ENCODE data around the gene DNAJC12.
A peak's percentile ranks its signal among the peaks of the same experiment; 100 is the strongest.
"Not testable (repeated sequence)": the region's sequence is repeated elsewhere in the genome, so short reads cannot be mapped to it uniquely, and the experiment has no call there.

DNAJC12 gene

DNA sequence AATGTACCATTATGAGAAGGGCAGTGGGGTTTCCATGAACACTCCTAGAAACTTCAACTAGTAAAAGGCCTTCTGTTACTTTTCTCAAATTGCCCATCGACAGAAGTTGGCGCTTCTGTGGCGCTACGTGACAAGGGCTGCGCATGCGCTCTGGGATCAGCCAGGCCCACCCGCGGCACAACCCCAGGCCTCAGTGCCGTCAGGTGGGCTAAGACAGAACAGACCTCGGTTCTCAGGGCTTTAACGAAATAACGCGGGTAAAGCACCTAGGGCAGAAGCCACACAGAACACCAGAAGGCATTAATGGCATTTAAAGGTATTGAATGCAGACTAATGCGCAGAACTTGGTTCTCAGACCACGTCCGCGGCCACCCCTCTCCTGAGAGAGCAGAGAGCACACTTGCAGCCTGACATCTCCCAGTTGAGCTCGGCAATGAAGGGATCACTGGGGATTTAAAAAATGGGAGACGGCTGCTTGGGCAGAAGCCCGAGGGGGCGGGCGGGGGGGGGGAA lies 74.4 kb downstream of the DNAJC12 start:
- peak; percentile 64 to 68 for DNase-seq (ENCODE audit: low read depth in 2 of 2)

DNA sequence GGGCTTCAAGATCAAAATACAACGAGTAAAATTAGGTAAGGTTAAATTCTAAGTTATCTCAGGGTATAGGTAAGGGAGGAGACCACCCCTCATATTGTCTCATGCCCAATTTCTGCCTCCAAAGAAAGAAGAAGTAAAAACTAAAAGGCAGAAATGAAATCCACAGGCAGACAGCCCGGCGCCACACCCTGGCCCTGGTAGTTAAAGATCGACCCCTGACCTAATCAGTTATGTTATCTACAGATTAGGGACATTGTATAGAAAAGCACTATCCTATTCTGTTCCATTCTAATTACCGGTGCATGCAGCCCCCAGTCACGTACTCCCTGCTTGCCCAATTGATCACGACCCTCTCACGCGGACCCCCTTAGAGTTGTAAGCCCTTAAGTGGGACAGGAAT lies 75.4 kb downstream of the DNAJC12 start:
- not testable (repeated sequence) for DNase-seq (ENCODE audit: low read depth in 2 of 2)

DNA sequence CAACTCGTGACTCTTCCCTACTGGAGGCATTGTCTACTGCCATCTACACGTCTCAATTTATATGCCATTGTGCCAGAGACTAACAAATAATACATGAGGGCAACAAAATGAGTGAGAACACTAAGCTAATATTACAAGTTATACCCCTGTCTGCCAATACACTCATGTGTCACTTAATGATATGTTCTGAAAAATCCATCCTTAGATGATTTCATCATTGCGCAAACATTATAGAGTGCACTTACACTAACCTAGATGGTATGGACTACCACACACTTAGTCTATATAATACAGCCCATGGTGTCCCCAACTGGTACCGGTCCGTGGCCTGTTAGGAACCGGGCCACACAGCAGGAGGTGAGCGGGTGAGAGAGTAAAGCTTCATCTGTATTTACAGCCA lies 77.7 kb downstream of the DNAJC12 start:
- DNase-seq (ENCODE audit: low read depth in 2 of 2) = no peak
